CD1c-positive myeloid dendritic cell (primary cell): ENCODE measurements around the gene ELFN2.
A peak's percentile ranks its signal among the peaks of the same experiment; 100 is the strongest.
"Not testable (repeated sequence)": the region's sequence is repeated elsewhere in the genome, so short reads cannot be mapped to it uniquely, and the experiment has no call there.

Experiments used
- DNase-seq: peaks from one replicate; pipeline ENCODE4 v3.0.0-alpha.2; 2016; ENCODE audit errors: extremely low spot score

ELFN2 gene

DNA sequence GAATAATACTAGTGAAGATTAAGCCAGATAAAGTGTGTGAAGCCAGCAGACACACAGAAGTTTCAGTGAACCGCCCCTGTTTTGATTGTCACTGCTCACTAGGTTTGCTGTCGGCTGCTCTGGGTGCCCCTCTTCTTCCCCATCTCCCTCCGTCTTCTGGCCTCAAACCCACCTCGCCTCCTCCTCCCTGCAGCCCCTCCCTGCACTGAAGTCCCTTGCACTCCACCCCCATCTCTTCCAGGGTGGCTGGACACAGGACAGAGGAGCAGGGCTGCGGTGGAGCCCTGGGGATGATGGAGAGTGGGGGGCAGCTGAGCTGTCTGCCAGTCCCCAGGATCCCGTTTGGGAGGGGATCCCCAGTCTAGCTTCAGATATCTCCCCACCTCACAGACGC is 91.5 kb downstream of the ELFN2 start:
- DNase-seq: no peak

DNA sequence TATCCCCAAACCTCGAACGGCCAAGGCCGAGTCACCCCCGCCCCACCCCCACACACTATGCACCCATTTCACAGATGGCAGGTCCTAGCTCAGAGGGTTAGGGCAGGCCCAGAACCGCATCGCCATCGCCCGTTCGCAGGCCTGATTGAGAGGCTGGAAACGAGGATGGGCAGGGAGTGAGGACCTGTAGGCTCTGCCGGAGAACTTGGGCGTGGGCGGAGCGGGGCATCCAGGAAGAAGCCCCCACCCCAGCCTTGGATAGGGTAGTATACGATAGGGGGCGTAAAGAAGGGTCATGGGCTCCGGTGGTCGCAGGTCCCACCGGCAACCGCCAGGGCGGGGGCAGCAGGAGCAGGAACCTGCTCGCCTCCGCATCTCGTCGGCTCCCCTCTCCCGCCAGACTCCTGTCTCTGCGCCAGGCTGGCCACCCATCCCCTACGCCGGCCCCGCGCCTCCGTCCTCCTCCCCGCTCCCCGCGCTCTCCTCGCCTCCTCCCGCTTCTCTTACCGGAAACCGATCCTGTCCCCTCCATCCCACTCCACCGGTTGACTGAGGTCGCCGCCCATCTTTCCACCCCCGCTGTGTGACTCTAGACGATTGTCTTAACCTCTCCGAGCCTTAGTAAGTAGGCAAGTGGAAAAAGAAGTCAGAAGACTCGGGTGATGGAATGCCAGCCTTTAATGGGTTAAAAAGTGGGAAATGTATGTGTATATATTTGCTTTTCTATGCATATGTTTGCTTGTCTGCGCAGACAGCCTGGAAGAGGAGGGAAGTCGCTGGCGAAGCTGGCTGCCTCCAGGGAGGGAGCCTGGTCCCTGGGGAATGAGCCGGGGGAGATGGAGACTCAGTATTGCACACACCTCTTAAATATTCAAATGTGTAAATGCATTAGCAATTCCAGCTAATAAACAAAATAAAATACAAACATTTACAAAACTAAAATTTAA is 92.1 kb downstream of the ELFN2 start:
- DNase-seq: no peak

DNA sequence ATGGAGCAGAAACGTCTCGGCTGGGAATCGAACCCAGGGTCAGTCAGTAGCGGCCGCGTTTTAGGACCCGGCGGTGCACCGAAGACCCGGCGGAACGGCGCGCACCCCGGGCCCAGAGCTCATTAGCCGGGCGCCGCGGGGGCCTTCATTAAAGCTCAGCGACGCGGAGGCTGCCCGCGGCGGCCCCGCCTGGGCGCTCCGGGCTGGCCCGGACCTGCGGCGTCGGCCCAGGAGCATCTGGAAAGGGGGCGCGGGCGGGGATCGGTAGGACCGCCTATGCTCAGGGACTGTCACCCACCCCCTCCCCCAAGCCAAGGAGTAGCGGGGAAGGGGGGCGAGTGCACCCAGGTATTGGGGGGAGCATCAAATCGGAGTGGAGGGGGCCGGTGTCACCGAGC is 92.8 kb downstream of the ELFN2 start:
- DNase-seq: no peak

DNA sequence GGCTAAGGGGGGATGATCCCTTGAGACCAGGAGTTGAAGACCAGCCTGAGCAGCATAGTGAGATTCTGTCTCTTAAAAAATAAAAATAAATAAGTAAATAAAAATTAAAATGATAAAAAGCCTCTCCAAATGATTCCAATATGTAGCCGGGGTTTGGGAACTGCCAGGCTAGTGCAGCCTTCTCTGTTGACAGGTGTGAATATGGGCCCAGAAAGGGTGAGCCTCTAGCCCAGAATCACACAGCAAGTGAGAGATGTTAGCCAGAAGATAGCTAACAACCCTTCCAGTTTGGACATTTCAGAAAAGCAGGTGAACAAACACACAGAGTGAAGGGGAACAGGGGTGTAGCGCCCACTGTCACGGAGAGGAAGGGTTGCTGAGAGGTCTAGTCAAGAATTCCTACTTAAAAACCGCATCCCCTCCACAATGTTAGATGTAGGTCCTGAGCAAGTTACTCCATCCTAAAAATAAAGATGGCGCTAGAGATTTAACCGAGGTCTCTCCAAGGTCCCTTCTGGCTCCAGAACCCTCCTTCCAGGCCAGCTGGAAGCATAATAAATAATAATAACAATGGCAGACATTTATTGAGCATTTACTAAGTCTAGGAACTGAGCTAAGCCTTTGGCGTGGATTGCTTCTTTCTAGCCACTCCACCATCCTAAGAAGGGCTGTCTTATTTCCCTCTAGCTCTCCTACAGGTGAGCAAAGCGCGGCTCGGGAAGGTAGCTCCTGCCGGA is 93.4 kb downstream of the ELFN2 start:
- DNase-seq: no peak

DNA sequence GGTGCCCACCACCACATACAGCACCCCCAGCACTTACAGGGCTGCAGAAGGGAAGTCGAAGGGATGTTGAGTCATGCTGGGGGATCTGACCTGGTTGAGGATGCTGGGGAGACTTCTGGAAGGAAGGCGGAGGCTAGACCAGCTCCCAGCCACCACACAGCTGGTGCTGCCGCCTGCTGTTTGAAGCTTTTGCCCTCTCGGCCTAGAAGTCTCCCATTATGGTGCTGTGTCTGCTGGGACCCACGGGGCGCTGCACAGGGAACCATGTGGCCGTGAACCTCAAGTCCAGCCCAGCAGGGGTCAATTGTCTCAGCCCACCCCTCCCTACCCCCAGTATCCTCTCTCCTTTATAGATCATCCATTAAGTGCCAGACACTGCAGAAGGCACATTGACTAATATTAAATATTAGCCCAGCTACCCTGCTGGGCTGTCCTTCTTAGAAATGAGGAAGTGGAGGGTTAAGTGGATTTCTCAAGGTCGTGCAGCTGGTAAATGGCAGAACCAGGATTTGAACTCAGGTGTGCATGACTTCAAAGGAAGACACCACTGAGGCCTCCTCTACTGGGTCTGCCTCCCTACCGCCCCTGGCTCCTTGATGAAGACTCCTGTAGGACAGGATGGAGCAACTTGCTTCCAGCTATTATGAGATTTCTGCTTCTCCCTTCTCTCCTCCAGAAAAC is 95.3 kb downstream of the ELFN2 start:
- DNase-seq: peak; percentile 31

DNA sequence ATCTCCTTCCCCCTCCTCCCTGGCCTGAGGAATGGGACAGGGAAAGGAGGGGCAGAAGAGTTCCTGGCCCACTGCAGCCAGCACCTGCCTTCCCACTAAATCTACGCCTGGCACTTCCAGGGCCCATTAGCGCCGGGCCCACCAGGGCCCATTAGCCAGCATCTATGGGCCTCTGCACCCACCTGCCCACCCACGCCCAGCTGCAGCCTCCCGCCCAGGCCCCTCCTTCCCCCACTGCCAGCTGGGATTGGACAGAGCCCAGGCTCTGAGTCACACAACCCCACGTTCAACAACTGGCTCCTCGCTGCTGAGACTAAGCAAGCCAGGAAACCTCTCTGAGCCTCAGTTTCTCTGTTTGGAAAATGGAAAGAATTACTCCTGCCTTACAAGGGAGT is 96.2 kb downstream of the ELFN2 start:
- no peak for DNase-seq

DNA sequence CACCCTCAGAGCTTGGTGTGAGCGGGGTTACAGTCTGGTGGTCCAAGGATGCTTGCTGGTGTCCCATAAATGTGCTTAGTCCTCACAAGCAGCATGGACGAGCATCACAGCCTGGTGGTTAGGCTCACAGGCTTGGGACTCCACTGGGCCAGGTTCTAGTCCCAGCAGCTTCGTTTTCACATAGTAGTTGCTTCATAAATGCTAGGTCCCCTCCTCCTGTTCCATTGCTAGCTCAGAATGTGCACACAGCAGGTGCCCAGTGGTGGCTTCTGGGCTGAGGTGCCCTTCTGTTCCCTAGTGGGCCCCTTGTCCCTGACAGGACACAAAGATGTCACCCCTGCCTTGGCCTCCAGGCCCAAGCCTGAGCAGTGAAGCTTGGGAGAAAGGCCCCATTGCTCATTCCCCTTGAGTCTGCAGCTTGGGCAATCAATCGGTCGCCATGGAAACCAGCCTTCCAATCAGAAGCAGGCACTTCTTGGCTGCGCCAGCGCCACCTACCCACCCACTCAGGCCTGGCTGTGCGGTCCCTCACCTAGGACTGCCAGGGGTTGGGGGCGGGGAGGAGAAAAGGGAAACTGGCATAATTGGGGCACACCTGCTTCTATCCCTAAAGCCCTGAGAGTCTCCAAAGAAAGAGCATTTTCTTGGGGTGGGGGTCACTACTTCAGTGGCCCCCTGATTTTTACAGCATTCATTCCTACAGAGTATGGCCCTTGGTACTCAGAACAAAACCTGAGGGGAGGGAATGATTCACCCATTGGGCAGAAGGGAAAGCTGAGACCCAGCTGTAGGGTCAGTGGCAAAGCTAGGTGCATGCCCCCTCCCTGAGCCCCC is 96.9 kb downstream of the ELFN2 start:
- DNase-seq: no peak

DNA sequence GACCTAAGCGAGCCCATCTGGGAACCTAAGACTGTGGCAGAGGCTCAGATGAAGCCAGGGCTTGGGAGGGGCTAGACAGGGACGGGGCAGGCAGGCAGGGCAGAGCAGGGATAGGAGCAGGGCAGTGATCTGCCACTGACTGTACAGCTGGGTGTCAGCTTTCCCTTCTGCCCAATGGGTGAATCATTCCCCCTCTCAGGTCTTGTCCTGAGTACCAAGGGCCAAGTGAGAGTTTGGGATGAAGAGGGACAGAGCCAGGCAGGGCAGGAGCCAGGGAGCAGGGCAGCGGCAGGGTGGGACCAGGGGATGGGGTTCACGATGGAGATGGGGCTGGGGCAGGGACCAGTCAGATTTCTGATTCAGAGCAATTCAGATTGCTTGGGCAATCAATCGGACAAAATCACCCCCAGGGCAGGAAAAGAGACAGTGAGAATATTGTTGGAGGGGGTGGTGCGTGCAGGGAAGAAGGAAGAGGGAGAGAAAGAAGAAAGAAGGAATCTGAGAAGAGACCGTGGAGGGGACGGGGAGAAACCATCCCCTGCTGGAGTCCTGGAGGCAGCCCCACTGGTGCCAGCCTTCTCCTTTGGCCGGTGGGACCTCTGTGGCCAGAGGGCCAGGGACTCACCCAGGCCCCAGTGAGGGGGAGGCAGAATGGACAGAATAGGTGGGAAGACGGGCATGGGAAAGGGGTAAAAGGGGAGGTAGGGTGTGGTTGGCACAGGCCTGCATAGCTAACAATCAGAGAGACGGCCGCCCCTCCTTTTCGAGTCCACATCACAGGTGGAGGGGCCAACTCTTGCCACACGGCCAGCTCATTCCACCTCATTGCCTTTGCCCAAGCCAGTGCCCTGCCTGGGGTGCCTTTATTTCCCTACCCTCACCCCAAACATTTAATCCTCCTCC is 97.8 kb downstream of the ELFN2 start:
- DNase-seq: no peak

DNA sequence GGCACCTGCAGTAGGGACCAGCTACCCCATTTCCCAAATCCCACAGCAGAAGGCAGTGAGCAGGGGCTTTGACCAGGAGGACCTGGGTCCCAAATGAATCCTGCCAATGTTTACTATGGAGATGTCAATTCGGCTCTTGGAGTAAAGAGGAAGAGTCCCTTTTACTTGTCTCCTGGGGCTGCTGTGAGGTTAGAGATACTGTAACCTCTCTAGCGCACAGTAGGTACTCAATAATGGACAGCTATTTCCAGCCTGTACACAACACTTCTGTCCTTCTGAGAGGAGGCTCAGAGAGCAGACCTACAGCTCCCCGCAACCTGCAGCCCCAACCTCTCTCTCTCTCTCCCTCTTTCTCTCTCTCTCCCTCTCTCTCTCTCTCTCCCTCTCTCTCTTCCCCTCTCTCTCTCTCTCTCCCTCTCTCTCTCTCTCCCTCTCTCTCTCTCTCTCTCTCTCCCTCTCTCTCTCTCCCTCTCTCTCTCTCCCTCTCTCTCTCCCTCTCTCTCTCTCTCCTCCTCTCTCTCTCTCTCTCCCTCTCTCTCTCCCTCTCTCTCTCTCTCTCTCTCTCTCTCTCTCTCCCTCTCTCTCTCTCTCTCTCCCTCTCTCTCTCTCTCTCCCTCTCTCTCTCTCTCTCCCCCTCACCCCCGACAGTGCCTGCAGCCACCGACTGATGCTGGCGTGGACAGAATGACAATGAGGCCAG is 98.6 kb downstream of the ELFN2 start:
- not testable (repeated sequence) for DNase-seq

DNA sequence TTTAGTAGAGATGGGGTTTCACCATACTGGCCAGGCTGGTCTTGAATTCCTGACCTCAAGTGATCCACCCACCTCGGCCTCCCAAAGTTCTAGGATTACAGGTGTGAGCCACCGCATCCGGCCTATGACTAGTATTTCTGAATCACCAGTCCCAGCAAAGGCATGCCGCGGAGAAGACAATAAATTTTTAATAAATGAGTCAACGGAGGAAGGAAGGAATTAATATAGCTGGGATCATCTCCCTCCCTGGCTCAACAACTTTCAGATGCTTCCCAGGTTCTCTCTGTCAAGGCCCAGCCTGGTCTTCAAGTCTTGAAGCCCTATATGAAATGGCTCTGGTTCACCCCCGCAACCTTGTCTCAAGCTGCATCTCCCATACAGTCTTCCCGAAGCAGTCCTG is 99.3 kb downstream of the ELFN2 start:
- DNase-seq: no peak

DNA sequence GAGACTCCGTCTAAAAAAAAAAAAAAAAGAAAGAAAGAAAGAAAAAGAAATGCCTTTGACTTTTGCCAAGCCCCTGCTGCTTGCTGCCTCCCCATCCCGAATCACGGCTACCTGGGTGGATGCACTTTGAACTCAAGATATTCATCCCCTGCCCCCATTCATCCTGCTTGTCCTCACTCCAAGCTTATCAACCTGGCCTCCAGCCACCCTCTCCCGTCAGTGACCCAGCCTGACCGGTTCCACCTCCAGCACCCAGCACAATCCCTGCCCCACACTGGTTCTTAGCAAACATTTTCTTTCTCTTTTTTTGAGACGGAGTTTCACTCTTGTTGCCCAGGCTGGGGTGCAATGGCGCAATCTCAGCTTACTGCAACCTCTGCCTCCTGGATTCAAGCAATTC is 100.6 kb downstream of the ELFN2 start:
- DNase-seq: no peak

DNA sequence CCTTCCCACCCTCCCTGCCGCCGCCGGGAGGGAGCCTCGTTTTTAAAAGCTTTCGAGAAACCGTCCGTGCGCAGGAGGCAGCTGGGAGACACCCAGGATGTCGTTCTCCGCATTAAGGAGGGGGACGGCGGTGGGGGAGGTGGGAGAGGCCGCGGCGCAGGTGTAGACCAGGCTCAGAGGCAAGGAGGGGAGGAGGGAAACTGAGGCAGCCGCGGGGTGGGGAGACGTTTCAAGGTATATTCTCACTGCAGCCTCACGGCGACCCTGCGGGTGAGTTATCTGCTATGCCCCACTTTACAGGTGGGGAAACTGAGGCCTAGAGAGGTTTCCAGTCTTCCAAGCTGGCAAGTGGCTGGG is 102.3 kb downstream of the ELFN2 start:
- DNase-seq: no peak

DNA sequence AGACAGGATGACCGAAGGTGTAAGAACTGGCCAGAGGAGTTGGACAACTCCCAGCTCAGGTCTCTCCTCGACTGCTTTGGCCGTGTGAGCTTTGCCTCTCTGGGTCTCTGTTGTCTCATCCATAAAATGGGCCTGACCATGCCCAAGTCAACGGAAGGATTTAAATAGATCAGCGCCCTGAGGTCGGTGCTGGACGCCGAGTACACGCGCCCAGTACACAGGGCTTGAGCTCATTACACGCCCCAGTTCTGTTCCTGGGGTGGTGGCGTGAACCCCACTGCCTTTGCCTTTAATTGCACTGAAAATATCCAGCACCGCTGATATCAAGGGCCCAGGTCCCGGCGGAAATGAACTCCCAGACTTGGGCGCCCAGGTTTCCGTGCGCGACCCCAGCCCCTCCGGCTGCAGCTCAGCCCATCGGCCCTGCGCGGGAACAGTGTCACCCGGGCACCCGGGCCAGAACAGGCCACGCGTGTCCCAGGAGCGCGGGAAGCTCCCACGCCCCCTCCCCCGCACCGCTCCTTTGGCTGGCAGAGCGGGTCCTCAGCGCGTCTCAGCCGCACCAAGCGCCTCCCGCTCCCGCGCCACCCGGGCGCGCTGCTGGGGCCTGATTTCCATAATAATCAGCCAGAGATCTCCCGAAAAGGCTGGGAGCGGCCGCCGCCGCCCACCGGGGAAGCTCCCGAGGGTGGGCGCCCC is 102.8 kb downstream of the ELFN2 start:
- no peak for DNase-seq

DNA sequence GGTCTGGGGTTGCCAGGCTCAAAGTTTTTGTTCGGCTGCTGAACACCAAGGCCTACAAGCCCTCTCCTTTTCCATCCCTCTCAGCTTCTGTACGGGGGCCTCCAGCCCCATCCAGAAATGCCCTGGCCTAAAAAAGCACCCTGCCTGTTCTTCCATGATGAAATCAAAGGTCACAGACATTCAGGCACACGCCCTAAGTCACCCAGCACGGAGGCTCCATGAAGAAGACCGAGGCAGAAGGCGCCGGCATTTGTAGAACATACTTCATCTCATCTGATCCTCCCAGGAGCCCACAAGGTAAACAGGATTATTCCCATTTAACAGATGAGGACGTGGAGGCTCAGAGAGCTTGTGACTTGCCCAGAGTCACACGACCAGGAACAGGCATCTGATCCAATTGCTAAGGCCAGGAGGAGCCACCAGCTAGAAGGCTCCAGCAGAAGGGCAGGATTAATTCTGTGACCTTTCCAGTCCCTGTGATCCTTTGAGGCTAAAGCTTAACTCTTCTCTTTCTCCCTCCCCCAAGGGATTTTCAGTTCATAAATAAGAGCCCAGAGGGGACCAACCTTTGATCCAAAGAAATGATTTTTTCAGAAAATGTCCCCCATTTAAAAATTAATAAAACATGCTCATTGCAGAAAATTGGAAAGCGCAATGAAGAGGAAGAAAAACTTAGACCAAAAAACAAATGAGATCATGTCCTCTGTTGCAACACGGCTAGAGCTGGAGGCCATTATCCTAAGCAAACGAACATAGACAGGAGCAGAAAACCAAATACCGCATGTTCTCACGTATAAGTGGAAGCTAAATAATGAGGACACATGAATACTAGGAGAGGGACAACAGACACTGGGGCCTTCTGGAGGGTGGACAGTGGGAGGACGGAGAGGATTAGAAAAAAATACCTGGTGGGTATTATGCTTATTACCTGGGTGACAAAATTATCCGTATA is 106.3 kb downstream of the ELFN2 start:
- DNase-seq: peak; percentile 41

DNA sequence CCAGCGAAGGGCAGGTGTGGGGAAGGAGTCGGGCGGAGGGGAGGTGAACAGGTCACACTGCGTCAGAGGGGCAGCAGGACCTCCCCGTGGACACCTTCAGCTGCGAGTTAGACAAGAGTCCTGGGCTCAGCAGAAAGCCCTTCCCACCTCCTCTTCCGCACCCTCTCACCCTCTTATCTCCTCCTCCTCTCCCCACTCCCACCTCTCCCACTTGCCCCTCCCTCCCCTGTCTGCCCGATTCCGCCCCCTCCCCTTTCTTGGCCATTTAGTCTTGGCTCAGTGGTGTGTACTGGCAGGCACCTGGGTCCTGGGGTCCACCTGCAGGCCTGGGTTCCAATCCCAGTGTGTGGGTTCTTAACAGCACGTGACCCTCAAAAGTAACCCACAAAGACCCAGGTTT is 107.8 kb downstream of the ELFN2 start:
- DNase-seq: no peak

DNA sequence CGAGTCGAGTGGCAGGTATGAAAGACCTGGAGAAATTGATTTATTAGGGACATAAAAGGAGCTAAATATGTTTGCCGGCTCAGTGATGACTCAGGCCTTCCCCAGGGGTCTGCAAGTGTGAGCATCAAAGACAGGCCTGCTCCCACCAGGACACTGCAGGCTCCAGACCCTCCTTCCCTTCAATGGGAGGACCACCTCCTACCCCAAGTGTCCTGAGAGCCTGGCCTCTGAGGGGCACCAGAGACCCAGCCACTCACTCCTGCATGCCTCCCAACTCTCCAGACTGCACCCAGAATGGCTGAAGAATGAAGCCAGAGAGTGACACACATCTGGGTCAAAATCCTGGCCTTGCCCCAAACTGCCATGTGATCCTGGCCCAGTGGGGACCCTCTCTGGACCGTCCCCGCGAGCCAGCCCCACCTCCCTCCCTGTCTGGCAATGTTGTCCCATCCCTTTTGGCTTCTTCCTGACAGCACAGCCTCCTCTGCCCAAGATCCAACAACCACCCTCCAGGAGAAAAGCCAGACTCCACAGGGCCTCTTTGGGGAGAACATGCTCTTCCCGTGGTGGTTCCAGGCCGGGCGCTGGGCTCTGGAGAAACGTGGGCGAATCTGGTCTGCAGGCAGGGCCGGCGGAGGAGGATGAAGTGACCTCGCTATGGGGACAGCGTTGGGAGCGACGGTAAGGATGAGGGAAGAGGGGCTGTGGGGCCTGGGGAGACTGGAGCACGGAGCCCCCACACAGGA is 108.7 kb downstream of the ELFN2 start:
- DNase-seq: no peak
